HUES48 (cell line): Measurements from ENCODE around the gene CNGB1.

ENCODE experiments used
- H3K27ac ChIP-seq: one replicate; pipeline ENCODE4 v1.7.0; 2013; ENCODE audit warnings: low read depth, low read length, inconsistent platforms
- H3K27me3 ChIP-seq: 2 replicates; pipeline ENCODE4 v1.6.1; 2013; ENCODE audit warnings: mild to moderate bottlenecking, low read length; ENCODE audit not compliant: control insufficient read depth, insufficient read depth
- H3K36me3 ChIP-seq: 2 replicates; pipeline ENCODE4 v1.6.1; 2013; ENCODE audit warnings: low read length; ENCODE audit not compliant: control insufficient read depth, insufficient read depth
- H3K4me1 ChIP-seq: 2 replicates; pipeline ENCODE4 v1.6.1; 2013; ENCODE audit warnings: mild to moderate bottlenecking, low read length; ENCODE audit not compliant: control insufficient read depth, insufficient read depth
- H3K4me3 ChIP-seq: 2 replicates; pipeline ENCODE4 v1.5.1; 2013; ENCODE audit warnings: mild to moderate bottlenecking, low read depth, low read length
- H3K9ac ChIP-seq: 2 replicates; pipeline ENCODE4 v1.6.1; 2013; ENCODE audit warnings: mild to moderate bottlenecking, low read depth, low read length, moderate library complexity
- H3K9me3 ChIP-seq: 2 replicates; pipeline ENCODE4 v1.6.1; 2013; ENCODE audit warnings: low read length; ENCODE audit not compliant: control insufficient read depth, insufficient read depth

CNGB1 gene

DNA sequence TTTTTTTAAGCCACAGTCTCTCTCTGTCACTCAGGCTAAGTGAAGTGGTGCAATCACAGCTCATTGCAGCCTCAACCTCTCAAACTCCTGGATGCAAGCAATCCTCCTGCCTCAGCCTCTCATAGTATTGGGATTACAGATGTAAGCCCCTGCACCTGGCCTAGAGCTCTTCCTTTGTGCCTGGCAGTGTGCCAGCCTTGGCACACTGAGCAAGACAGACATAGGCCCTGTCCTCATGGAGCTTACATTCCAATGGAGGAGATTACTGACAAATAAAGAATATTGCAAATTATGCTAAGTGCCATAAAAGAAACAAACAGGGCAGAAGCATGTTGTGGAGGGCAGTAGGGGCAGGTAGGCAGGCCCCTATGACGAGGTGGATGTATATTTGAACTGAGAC is 920 bp upstream of the CNGB1 start:
- Histone ChIP-seq H3K4me3 (no peak overlapping the region), H3K27me3 (no peaks in the 10 kb centered on the region)

DNA sequence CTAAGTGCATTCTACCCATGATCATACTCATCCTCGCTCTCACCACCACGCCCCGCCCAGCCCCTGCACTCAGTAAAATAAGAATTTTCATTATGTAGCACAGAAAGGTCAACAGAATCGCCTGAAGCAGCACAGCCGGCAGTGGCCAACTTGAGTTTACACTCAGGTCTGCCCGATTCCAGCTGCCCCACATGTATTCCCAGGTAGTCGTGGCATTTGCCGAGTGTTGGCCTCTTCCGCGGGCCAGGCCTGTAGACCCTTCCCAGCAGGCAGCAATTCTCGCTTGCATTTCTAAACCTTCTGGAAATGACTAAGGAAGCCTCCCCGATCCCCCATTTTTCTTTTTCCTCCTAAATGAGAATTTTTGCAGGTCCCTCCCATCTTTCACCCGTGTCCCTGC is 609 bp downstream of the CNGB1 start:
- Histone ChIP-seq H3K9ac (no peak overlapping the region), H3K27ac (no peak overlapping the region)

More for the DNA sequence above, 920 bp upstream of the CNGB1 start:
- Histone ChIP-seq H3K9ac (no peak overlapping the region), H3K9me3 (no peaks in the 10 kb centered on the region), H3K36me3 (no peaks in the 10 kb centered on the region), H3K4me1 (no peaks in the 10 kb centered on the region), H3K27ac (no peak overlapping the region)

DNA sequence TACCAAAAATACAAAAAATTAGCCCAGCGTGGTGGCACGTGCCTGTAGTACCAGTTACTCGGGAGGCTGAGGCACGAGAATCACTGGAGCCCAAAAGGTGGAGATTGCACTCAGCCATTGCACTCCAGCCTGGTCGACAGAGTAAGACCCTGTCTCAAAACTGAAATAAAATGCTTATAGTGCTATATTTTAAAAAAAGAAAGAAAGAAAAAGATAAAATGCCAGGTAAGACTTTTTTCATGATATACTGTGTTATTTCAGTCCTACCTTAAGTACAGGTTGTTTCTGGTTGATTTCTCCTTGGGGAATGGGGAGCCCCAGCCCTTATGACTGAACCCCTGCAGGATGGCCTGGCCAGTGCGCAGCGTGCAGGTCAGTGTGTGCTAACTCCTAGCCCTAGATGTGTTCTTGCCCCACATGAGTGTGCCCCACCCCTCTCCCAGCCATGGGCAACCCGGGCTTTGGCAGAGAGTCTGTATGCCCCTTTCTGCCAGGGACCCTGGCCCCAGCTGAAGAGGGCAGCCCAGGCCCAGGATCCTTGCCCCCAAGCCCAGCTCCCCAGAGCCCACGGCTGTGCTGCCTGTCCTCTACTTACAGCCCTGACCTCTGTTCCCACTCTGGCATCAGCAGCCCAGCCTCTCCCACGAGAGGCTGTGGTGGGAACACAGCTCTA is 1.3 kb downstream of the CNGB1 start:
- no peaks in the 10 kb centered on the region for H3K27me3 ChIP-seq
- no peaks in the 10 kb centered on the region for H3K9me3 ChIP-seq
- H3K27ac ChIP-seq = no peak overlapping the region
- H3K4me3 ChIP-seq = no peak overlapping the region
- no peaks in the 10 kb centered on the region for H3K4me1 ChIP-seq
- H3K36me3 ChIP-seq = no peaks in the 10 kb centered on the region
- H3K9ac ChIP-seq = no peak overlapping the region

More for the DNA sequence above, 609 bp downstream of the CNGB1 start:
- Histone ChIP-seq H3K27me3 (no peaks in the 10 kb centered on the region), H3K9me3 (no peaks in the 10 kb centered on the region), H3K4me1 (no peaks in the 10 kb centered on the region), H3K4me3 (no peak overlapping the region), H3K36me3 (no peaks in the 10 kb centered on the region)

DNA sequence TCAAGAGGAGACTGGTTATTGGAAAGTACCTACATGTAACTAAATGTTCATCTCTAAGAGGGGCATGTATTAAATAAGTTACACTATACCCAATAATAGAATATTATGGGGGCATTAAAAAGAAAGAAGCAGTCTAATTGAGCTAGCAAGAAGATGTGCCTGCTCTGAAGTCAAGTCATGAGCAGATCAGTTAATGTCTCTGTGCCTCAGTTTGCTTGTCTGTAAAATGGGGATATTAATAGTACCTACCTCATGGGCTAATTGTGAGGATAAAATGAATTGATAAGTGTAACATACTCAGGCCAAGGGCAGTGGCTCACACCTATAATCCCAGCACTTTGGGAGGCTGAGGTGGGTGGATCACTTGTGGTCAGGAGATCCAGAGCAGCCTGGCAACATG is 3.0 kb downstream of the CNGB1 start:
- H3K4me3 ChIP-seq = no peak overlapping the region
- H3K27me3 ChIP-seq = no peaks in the 10 kb centered on the region
- H3K27ac ChIP-seq = no peak overlapping the region
- no peaks in the 10 kb centered on the region for H3K36me3 ChIP-seq
- no peaks in the 10 kb centered on the region for H3K4me1 ChIP-seq
- no peaks in the 10 kb centered on the region for H3K9me3 ChIP-seq
- no peak overlapping the region for H3K9ac ChIP-seq

DNA sequence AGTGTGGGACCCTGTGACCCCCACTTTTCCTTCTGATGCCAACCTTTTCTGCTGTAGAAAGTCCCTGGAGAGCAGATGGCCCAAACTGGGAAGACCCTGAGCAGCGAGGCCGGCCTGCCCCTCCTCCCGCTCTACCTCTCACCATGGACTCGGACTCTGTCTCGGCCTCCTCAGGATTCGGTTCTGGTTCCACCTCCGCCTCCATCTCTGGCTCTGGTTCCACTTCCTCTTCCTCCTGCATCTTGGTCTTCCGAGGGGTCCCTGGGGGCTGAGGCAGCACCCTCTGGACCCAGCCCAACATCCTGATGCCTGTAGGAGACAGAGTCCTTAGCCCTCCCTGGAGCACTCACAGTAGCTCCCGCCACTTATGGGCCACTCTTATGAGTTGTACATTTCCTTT is 3.9 kb downstream of the CNGB1 start:
- Histone ChIP-seq H3K4me3 (no peak overlapping the region), H3K4me1 (no peaks in the 10 kb centered on the region), H3K27me3 (no peaks in the 10 kb centered on the region), H3K27ac (no peak overlapping the region), H3K9ac (no peak overlapping the region), H3K36me3 (no peaks in the 10 kb centered on the region), H3K9me3 (no peaks in the 10 kb centered on the region)

DNA sequence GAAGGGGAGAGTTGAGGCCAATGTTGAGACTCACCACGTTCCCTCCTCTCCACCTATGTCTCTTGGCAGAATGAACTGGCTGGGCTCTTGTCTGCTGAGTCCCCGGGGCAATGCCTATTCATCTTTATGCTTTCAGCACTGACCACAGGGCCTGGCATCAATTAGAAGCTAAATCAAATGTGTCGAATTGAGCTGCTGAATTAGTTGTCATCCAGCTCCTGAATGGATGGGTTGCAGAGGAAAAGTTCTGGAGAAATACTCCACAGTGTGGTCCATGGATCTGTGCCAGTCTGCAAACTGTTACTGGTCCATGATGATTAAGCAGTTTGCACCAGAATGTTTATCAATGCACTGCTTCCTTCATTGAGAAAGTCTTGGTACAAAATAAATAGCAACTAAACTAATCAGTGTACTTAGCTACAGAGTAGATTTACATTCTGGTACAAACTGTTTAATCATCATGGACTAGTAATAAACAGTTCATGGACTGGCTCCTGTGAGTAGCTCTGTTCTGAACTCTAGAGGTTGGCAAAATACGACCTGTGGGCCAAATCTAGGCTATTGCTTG is 4.6 kb downstream of the CNGB1 start:
- Histone ChIP-seq H3K4me1 (no peaks in the 10 kb centered on the region), H3K27ac (no peak overlapping the region), H3K4me3 (no peak overlapping the region), H3K9ac (no peak overlapping the region), H3K36me3 (no peaks in the 10 kb centered on the region), H3K27me3 (no peaks in the 10 kb centered on the region), H3K9me3 (no peaks in the 10 kb centered on the region)

DNA sequence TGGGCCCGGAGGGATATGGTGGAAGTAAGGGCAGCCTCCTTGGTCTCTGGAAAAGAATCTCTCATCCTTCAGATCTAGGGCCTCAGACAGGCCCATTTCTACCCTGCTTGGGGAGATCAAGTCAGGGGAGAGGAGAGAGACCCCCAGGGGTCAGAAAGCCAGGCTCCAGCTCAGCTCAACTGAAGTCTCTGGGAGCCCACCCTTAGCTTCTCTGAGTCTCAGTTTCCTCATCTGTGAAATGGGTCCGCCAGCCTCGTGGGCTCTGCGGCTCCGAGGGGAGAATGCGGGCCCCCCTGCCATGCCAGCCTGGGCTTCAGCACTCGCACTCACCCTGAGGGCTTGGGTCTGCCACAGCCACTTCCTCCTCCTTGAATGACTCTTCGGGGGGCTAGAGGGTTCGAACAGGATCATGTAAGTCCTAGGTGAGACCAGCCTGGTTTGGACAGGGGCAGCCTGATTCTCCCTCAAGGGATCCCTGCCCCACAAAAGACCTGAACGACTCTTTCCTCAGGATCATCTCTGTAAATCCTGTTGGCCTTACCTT is 6.7 kb downstream of the CNGB1 start:
- Histone ChIP-seq H3K27ac (no peak overlapping the region), H3K4me3 (no peak overlapping the region), H3K36me3 (no peaks in the 10 kb centered on the region), H3K9ac (no peak overlapping the region), H3K27me3 (no peaks in the 10 kb centered on the region), H3K4me1 (no peaks in the 10 kb centered on the region), H3K9me3 (no peaks in the 10 kb centered on the region)

DNA sequence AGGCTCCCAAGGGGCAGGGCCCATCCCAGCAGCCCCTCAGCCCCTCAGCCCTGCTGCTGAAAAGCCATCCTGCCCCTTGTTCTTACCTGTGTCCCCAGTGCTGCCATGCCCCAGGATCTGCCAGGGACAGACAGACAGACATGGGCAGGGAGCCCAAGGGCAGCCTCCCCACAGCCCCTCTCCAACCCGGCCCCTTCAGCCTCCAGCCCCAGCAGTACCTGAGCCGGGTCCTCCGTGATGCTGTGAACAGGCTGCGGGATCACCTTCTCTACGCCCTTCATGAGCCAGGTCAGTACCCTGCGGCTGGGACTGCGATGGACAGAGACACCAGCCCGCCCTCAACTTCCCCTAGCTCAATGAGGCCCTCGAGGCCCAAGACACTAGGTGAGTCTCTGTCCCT is 8.2 kb downstream of the CNGB1 start:
- H3K36me3 ChIP-seq = no peaks in the 10 kb centered on the region
- H3K9me3 ChIP-seq = no peaks in the 10 kb centered on the region
- peaks cover 1% of the 10 kb centered on the region; the same call in 1 of the 2 replicates for H3K4me1 ChIP-seq
- no peak overlapping the region for H3K27ac ChIP-seq
- H3K27me3 ChIP-seq = no peaks in the 10 kb centered on the region
- no peak overlapping the region for H3K9ac ChIP-seq
- no peak overlapping the region for H3K4me3 ChIP-seq

DNA sequence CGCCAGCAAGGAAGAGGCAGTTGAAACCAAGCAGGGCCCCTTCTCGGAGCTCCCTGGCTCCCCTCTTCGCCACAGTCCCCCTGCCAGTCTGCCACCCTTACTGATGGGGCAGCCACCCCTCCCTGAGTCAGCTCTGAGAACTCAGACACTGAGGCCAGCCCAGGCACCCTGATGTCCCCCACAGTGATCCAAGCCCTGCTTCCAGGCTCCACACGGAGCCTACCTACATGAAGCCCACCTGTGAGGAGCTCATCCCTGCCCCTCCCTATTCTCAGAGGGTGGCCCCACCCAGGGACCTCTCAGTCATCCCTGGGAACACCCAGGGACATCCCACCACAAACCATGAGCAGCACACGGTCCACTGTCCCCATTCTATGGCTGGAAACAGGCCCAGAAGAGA is 8.9 kb downstream of the CNGB1 start:
- no peak overlapping the region for H3K4me3 ChIP-seq
- H3K9ac ChIP-seq = no peak overlapping the region
- H3K36me3 ChIP-seq = no peaks in the 10 kb centered on the region
- peaks cover 8% of the 10 kb centered on the region; the same call in 1 of the 2 replicates for H3K4me1 ChIP-seq
- H3K9me3 ChIP-seq = no peaks in the 10 kb centered on the region
- H3K27me3 ChIP-seq = no peaks in the 10 kb centered on the region
- H3K27ac ChIP-seq = no peak overlapping the region

DNA sequence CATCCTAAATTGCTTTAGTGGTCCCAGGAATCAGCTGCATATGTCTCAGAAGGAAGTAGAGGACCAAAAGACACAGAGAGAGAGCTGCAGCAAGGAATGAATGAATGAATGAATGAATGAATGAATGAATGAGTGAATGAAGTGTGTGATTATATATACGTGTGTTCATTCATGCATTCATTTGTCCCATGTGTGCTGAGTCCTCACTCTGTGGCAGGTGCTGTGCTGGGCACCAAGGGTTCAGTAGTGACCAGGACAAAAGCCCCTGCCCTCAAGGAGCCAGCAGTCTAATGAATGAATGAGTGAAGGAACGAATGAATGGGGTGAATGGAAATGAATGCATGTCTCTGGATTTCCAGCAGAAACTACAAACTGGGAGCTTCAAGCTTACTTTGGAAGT is 9.4 kb downstream of the CNGB1 start:
- no peaks in the 10 kb centered on the region for H3K36me3 ChIP-seq

DNA sequence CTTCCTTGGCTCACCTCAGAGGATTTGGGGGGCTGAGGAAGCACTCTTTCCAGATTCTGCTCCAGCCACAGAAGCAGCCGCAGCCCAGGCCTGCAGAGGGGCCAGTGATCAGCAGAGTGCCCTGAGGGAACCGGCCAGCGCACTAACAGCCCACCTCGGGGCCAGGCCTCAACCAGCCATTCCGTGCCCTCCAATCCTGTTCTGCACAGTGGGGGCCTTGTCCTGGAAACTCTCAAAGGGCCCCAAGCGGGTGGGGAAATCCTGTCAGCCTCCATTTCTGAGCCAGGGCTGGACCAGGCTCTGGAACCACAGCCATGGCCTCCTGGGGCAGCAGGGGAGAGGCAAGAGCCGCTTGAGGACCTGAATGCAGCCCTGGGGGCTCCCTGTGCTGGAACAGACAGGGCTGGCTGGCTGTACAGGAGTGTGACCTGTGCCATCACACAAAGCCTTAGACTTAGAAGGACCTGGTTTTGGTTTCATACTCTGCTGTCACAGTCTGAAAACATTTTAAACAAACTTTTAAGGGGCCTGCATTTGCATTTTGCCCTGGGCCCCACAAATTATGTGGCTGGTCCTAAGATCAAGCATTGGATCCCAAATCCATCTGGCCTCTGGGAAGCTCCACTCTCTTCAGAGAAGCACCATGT is 10.0 kb downstream of the CNGB1 start:
- H3K4me1 ChIP-seq = peaks cover 8% of the 10 kb centered on the region; the same call in 1 of the 2 replicates
- no peak overlapping the region for H3K27ac ChIP-seq
- no peaks in the 10 kb centered on the region for H3K27me3 ChIP-seq
- H3K9ac ChIP-seq = no peak overlapping the region
- H3K36me3 ChIP-seq = no peaks in the 10 kb centered on the region
- H3K9me3 ChIP-seq = no peaks in the 10 kb centered on the region
- H3K4me3 ChIP-seq = no peak overlapping the region

More for the DNA sequence above, 9.4 kb downstream of the CNGB1 start:
- Histone ChIP-seq H3K4me1 (peaks cover 8% of the 10 kb centered on the region; the same call in 1 of the 2 replicates), H3K4me3 (no peak overlapping the region), H3K27ac (no peak overlapping the region), H3K9me3 (no peaks in the 10 kb centered on the region), H3K27me3 (no peaks in the 10 kb centered on the region), H3K9ac (no peak overlapping the region)
